Hematopoietic multipotent progenitor cell treated with erythropoietin and hydrocortisone succinate and interleukin-3 and kit ligand, for 4 days (in vitro differentiated cells): ENCODE data around the gene AKNAD1.

ENCODE experiments used
- DNase-seq: peaks from one replicate; pipeline ENCODE4 v3.0.0-alpha.2; 2015

The AKNAD1 gene, protein sequence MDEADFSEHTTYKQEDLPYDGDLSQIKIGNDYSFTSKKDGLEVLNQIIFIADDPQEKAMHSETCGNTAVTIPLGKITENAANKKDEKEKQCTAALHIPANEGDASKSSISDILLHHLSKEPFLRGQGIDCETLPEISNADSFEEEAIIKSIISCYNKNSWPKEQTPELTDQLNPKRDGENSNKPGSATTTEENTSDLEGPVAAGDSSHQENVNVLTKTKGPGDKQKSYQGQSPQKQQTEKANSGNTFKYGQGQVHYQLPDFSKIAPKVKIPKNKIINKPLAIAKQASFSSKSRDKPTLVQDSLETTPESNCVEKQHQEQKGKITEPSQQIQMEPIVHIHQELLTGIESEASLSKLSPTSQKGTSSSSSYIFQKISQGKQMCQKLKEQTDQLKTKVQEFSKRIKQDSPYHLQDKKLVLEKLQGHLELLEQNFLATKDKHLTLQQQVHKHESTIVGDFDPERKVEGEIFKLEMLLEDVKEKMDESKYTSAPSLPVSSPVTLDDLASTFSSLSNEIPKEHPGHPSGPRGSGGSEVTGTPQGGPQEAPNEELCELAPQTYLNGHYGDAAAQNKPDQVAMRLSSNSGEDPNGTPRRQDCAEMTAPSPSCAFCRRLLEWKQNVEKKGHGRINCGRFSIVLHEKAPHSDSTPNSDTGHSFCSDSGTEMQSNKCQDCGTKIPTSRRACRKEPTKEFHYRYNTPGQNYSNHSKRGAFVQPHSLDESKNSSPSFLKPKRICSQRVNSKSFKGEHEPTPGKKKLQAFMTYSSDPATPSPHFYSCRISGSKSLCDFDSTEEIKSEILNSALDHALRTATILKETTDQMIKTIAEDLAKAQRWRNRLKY

DNA sequence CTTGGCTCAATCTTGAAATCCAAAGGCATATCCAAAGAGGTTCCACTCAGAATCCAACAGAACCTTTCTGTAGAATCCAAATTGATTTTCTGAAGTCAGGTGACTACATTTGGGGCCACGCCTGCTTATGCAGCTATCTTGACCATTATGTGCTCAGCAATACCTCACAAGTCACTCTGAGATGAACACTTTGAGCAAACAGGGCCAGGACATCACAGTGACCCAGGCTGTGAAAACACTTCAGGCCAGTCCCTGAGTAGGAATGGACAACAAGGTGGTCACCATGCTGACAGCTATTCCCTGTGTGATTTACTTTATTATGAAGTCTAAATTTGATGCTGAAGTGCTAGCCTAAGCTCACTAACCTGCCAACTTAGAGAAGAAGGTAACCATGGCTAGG, at the start of gene AKNAD1:
Gene AKNAD1 (minus strand): TSS at position 101 of the 400 bp plus-strand sequence. CDS start 4,430 bp downstream, outside the sequence.
- DNase-seq: no peak

DNA sequence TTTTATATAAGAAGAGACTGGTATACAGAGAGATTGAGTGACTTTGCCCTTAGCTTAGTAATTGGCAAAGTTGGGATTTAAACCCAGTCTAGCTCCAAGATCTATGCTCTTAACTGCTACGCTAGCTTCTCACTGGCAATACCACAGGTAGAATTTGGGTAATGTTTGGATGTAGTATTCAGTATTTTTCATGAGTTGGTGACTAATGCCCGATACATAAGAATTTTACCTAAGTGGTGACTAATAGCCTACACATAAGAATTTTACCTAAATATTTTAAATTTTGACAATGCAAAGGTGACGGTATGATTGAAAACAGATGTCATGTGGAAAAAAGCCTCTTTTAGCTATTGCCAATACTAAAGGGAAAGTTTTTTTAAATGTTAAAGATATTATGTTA, 44.2 kb upstream of the AKNAD1 start:
- DNase-seq: no peak

DNA sequence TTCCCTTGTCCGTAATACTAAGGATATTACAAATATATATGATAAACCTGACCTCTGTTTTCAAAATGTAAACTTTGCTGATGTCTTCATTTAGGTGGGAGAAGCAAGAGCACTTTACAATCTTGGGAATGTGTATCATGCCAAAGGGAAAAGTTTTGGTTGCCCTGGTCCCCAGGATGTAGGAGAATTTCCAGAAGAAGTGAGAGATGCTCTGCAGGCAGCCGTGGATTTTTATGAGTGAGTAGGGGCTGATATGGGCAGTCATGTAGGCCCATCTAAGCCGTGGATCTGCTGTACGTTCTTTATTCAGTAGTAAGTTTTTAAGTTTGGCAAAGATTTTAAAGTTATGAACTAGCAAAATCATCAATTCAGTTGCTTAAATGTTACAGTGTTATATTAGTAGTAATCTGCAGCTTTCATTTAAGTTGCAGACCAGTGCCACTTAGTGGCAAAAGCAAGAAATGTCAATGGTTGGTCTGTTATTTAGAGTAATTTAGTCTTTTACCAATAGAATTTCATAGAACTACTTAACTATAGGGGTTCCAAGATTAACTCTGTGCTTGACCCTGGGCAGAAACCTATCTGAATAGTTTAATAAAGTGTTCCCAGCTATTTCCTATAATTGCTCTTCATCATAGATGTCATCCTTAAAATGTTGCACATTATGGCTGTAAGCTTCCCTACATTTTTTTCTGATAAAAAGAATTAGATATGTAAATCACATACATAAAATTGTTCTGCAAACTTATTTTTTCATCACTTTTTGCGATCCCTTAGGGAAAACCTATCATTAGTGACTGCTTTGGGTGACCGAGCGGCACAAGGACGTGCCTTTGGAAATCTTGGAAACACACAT, 41.2 kb upstream of the AKNAD1 start:
- DNase-seq: peak; percentile 87

DNA sequence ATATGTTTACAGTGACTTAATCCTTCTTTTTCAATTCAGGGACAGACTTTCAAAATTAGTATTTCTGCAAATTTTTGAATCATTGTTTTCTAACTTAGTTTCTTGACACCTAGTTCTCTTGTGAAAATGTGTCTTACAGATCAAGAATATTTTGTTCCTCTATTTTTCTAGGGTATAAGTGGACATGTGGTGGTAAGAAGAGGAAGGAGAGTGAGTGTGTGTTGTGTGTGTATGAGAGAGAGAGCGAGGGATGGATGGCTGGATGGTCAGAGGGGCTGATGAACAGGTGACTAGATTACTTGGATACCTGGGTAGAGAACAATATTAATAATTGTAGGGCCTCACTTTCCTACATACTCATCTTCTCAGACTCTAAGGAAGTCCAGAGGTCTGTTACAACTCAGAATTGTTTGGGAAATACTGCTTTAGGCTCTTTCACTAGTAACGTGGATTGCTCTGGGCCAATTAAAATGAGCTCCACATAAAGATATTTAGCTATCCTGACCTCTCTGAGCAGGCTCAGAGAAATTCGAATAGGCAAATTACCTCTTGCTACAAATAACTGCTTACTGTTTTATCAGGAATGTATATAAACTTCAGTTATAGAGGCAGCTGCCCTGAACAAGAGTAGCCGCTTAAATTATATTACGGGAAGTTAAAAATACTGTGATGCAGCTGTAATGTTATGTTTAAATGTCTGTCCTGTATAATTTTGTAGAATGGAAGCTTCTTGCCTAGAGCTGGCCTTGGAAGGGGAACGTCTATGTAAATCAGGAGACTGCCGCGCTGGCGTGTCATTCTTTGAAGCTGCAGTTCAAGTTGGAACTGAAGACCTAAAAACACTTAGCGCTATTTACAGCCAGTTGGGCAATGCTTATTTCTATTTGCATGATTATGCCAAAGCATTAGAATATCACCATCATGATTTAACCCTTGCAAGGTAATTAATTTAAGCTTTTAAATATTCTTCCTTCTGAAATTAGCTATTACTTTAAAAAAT, 39.6 kb upstream of the AKNAD1 start:
- peak; percentile 50 for DNase-seq

DNA sequence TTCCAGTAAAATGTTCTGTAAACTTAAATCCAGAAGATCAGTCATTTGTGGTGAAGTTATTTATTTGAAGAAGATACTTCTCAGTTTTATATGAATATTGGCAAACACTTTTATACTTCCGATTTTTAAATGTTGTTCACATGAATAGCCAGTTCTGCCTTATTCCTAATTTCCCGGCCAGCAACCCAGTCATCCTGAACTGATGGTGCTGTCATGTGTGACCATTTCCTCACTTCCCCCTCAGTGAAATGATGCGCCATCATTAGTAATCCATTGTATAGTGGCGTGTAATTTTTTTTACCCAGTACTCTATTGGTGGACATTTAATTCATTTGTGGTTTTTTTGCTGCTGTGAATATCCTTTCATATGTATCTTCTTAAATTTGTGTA, 36.2 kb upstream of the AKNAD1 start:
- DNase-seq: no peak

DNA sequence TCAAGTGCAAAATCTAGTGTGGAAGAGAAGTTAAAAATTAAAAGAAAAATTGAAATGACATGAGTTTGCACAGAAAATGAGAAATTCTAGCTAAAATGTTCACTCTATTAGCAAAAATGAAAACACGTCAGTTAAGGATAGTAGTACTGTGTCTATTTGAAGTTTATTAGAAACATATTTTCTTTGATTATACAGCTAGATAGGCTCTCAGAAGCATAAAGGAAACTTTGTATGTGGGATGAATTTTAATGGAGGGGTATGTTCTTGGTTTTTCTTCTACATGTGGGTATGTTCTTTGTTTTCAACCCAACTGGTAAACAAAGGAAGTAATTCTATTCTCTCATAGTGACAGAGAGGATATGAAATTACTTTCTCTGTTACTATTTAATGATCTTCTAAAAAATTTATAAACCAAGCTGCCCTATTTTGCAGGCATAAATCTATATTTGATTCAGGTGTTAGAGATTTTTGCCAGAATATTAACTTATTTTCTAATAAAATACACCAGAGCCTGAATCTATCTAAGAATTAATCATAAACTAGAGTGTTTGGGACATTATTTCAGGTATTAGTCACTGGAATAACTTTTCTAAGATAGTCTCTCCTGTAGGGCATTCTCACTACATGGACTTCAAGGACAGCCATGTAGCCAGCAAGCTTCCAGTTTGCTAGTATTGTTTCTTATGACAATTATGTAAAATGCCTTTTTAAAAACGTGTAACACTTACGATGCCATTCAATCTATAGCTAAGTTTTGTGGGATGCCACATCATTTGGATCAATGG, 35.7 kb upstream of the AKNAD1 start:
- no peak for DNase-seq

DNA sequence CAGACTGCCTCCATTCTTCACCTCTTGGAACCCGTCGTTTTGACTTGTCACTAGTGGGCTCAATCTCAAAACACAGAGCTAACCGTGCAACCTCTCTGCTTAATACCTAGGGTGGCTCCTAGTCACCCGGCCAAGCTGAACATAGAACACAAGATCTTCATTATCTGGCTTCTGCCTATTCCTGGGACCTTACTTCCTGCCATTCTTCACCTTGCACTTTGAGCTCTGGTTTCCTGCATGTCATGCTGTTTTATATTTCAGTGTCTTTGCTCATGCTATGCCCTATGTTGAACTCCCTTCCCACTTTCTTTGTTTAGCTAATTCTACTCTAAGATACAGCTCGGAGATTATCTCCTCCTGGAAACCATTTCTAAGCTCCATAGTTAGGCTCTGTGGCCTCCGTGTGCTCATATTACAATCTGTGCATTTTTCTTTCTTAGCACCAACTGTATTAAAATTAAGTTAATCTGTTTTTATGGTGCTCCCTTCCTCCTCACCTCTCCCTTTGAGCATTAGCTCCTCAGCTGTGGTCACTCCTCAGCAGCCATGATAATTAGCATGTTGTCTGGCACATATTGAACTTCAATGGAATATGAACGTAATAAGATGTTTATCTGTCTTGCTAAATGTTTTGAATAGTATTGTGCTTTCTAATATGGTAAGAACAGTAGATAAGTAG, 33.0 kb upstream of the AKNAD1 start:
- no peak for DNase-seq

DNA sequence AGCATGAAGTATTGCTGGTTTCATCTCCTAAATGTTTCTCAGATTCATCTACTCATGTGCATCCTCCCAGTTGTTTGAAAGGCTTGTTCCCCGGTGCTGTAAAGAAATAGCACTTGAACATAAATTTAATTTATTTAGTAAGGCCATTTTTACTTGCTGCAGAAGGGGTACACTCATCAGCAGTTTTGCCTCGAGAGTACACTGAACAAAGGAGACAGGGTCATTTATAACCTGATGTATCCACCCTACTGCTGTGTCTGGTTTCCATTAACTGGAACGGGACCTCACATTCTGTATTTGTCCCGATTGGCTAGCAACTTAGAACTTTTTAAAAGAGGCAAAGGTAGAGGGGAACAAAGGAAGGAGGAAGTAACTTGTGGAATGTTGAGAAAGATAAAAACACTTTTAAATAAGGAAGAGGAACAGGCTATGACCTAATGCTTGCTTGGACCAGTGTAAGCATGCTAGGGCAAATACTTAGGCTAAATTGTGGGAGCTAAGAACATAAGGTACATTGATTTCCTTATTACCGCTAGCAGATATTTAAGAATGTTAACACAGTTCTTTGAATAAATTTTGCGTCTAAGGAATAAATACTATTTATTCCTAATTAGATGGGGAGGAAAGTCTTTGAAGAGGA, 32.2 kb upstream of the AKNAD1 start:
- DNase-seq: peak; percentile 23

DNA sequence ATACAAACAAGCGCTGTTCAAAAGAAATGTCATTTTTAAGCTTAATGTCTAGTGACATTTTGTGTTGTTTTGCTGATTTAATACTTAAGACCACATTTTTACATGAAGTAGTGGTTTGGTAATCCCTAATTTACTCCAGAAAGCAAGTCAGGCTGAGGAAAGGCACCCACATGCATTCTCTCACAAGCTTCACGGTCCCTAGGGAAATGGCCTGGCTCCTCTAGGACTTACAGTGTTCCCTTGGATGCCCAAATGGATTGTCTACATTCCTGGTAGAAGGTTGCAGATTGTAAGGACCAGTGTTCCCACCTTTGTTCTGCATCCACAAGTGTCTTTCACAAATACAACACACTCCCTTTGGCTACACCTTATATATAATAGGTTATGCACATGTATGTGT, 29.4 kb upstream of the AKNAD1 start:
- DNase-seq: no peak

DNA sequence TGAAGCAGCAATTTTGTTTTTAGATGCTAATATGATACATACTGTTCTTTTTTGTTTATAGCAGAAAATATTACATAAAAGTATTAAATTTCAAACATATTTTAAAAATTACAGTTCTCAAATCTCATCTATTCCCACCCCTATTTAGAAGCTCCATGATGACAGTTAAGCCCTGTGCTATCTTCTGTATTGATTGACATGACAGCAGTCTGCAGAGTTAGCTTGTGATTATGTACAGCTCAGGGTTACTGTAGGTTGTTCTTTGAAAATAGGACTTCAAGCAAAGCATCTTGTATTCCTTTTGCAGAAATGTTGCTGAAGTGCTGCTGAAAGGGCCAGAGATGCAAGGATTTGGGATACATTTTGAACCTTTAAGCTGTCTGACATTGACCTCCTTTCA, 28.1 kb upstream of the AKNAD1 start:
- DNase-seq: no peak

DNA sequence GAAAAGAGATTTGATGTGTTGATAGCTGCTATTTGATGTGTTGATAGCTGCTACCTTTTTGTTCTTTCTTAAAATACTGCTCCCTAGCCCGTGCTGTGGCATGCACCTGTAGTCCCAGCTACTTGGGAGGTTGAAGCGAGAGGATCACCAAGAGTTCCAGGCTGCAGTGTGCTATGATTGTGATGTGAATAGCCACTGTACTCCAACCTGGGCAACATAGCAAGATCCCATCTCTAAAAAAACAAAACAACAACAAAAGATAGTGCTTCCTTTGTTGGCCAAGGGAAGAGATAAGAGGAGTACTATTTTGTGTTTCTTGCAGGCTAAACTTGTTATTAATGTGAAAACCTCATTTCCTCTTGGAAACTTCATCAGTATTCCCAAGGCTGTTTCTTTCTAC, 25.9 kb upstream of the AKNAD1 start:
- DNase-seq: no peak

DNA sequence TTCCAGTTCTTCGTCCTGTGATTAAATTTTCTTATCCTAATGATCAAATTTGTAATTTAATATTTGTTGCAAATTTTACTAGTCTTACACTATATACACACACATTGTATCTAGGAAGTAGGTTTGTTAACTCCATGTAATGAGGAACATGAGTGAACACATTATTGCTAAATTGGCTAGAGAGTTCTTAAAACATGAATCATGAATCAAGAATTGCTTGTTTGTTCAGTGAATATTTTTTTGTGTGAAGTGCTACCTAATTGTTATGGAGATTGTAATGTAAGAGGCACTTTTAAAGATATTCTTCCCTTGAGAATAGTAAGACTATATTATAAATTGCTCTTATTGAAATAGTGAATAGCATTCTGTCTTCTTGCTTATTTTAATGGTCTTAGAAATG, 24.5 kb upstream of the AKNAD1 start:
- peak; percentile 28 for DNase-seq

DNA sequence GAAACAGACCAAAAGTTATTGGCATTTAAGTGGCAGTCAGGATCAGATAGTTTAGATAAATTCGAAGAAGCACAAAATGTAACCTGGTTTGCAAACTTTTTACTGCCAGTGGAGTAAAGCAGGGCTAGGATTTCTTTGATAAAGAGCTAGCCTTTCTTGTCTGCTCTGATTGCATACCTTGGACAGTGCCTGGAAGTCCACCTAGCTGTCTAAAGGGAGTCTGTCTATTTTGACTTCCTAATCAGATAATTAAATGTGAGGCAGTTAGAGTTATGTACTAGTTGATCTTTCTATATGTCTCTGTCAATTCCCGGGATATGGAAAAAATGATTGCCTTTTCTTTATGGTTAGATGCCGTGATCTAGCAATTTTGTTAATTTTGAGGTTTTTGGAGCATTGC, 24.0 kb upstream of the AKNAD1 start:
- no peak for DNase-seq

DNA sequence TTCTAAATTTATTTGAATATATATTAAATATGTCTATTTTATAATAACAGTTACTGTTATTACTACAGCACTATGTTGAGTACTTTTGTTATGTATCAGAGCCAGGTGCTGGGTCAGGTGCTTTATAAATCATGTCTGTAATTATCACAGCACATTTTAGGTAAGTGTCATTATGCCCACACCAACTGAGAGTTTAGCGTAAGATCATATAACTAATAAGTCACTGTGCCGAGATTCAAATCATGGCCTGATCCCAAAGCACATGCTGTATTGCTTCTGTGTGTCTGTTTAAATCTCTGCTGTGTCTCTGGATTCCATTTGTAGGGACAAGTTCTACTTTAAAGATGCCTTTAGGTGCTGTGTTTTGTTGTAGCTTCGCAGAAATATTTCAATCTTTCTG, 21.8 kb upstream of the AKNAD1 start:
- no peak for DNase-seq

DNA sequence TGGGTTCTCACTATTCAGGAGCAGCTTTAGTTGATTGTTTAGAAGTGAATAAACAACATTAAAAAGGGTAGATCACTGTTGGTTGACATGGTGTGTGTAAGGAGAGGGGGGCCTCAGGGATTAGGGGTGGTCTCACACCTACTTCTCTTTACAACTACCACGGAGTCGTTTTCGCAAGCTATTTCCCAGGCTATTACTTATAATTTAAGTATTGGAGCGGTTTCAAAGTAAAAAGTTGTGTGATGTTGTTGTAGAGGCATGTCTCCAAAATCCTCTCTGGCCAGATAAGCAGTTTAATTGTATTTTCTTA, 21.2 kb upstream of the AKNAD1 start:
- no peak for DNase-seq

DNA sequence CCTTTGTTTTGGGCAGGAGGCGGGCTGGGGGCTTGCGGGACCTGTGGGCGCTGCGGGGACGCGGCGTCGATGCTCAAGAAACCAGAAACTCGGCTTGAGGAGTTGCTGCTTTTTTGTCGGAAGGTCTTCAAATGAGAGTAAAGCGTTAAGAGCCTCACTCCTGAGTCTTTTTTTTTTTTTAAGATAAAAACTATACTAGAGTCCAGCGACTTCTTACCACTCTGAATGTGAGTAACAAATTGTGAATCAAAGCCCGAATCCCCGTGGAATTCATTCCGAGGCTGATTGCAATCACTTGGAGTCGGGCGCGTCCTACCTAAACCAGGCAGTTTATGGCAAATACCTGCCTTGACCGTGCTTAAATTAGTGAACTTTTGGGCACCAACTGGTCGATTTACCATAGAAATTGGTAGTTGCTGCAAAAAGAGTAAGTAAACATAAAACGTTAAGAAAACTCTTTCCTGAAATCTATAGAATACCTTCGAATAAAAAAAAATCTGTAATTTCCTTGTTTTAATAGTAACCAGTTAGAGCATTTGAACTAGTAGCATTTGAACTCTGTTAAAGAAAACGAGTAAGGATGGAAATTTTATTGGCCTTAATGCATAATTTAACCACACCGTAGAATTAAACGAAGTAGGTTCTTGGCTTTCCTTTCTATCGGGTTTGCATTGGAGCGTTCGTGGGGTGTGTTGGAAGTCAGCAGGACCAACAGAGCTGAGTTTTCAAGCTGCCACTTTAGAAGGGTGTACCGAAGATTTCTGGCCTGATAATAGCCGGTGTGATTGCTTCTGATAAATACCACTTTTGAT, 20.7 kb upstream of the AKNAD1 start:
- DNase-seq: peak; percentile 46

DNA sequence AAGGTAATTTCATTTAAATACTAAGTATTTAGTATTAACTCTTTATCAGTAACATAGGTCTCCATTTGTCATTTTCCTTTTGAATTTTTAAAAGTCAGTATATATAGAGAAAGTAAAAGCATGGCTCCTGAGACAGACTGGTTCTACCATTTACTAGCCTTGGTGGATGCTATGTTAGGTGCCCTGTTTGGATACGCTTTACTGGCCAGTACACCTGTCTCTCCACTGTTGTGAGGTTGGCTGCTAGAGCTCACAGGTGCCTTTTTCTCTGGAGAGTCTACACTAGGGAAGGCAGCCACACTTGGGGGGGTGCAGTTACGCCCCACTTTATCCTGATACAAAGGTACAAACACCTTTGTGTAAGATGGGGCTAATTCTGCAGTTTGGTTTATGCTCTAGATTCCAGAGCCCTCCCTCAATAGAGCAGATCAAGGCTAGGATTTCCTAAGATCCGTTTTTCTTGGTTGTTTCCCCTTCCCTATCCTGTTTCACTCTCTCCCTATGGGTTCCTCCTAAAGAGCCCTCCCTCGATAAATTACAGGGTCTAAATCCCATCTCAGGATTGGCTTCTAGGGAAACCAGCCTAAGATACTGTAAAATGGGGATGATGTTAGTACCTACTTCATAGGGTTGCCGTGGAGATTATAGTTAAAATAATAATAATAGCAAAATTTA, 14.3 kb upstream of the AKNAD1 start:
- DNase-seq: no peak

DNA sequence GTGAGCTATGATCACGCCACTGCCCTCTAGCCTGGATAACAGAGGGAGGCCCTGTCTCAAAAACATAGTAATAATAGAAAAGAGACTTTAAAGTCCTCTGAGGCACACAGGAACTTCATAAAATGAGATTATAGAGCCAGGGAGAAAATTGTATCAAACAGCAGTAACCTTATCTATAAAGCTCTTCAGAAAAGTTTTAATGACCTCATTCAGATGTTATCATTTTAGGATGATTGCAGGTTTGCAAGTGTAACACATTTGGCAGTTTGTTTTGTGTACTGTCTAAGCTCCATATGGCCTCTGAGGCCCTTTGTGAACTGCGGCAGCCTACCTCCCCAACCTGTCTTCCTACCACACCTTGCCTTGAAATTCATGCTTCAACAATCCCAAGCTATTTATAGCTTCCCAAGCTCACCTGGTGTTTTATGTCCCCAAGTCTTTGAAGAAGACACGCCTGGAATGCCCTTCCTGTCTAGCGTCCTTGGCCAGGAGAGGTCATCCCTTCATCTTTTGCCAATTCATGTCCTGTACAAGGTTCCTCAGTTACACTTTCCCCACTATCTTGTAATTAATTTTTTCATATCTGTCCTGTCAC, 8.5 kb upstream of the AKNAD1 start:
- no peak for DNase-seq
